Peyer's patch (tissue), 4 donors: ENCODE results near the gene CEMIP.

Experiments used
- POLR2A ChIP-seq, 2 donors: fragments of 450-650 bp; IDR thresholded peaks; one replicate each; pipeline ENCODE4 v1.5.1; 2017; ENCODE audit warnings: antibody characterized with exemption in 2 of 2, mild to moderate bottlenecking in 2 of 2, moderate library complexity in 2 of 2
- TF ChIP-seq, protein P1 (sequence below), 6 experiments: fragments of 450-650 bp in 4 of 6; fragments of 200-600 bp in 2 of 6; sonication (generic) in 1 of 6; IDR thresholded peaks; one replicate each; pipeline ENCODE4 v1.5.1; 2017 to 2019; ENCODE audit warnings: antibody characterized with exemption in 6 of 6, mild to moderate bottlenecking in 3 of 6, moderate library complexity in 1 of 6

DNA sequence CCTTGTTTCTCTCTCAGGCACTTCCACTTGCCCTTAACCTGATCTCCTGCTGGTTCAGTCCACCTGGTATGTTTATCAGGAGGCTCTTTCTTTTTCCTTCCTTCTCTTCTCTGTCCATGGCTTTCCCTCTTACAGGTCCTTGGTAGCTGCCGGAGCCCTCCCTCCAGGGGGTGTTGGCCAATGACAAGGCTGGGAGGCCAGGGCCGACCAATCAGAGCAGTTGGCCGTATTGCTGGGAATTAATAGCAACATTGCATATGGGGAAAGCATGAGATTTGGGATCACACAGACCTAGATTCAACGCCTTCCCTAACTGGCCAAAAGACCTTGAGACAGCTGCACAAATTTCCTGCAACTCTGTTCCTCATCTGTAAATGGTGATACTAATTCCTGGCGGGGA lies 62.4 kb downstream of the CEMIP start:
- no peak for TF ChIP-seq POLR2A (IDR thresholded peaks at IDR 0.05)
- TF ChIP-seq, protein P1, sequence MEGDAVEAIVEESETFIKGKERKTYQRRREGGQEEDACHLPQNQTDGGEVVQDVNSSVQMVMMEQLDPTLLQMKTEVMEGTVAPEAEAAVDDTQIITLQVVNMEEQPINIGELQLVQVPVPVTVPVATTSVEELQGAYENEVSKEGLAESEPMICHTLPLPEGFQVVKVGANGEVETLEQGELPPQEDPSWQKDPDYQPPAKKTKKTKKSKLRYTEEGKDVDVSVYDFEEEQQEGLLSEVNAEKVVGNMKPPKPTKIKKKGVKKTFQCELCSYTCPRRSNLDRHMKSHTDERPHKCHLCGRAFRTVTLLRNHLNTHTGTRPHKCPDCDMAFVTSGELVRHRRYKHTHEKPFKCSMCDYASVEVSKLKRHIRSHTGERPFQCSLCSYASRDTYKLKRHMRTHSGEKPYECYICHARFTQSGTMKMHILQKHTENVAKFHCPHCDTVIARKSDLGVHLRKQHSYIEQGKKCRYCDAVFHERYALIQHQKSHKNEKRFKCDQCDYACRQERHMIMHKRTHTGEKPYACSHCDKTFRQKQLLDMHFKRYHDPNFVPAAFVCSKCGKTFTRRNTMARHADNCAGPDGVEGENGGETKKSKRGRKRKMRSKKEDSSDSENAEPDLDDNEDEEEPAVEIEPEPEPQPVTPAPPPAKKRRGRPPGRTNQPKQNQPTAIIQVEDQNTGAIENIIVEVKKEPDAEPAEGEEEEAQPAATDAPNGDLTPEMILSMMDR (IDR thresholded peaks at IDR 0.05), result no peak
